ENCODE measurements around the gene PSMB2.

The PSMB2 gene

GRCh38 chr1:35572296-35572695 is 69.0 kb downstream of the PSMB2 start:
- DNase-seq (ENCODE audit: low spot score): peak; percentile 55

- peak; percentile 3 for DNase-seq (ENCODE audit: low spot score)
These were observed 70.1 kb downstream of the PSMB2 start for GRCh38 chr1:35571263-35571662.

- DNase-seq (ENCODE audit: low spot score): no peak
These were observed 70.7 kb downstream of the PSMB2 start for GRCh38 chr1:35570589-35571137.

DNA sequence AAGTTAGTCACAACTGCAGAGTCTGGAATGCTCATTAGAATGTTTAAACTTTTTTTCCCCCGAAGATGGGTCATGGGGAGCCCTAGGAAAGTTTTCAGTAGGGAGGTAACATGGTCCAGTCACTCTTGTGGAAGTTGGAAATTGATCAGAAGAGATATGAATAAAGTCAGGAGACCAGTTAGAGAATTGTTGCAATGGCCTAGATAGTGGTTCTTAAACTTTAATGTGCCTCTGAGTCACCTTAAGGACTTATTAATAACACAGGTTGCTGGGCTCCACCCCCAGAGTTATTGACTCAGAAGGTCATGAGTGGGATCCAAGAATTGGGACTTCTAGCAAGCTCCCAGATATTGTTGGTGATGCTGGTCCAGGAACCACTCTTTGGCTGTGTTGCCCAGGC is 71.4 kb downstream of the PSMB2 start:
- DNase-seq (ENCODE audit: low spot score): peak; percentile 51

GRCh38 chr1:35568975-35569395 is 72.3 kb downstream of the PSMB2 start:
- peak; percentile 90 for DNase-seq (ENCODE audit: low spot score)

GRCh38 chr1:35567947-35568558 is 73.3 kb downstream of the PSMB2 start:
- no peak for DNase-seq (ENCODE audit: low spot score)

DNA sequence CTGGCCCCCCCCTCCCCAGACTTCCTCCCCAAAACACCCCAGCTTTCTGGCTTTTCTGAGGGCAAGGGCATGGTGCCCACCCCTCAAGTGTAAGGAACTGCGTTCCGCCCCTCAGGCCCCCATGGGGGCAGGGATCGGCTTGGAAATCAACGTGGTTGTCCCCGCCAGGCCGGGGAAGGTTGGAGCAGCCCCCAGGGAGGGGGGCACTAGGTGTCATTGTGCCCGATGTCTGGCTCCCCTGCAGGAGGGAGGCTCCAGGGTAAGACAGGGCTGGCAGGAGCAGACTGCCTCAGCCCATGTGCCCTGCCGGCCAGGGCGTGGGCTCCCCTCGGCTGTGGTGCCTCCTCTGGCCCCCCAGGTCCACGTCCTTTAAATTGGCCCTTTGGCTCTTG is 75.6 kb downstream of the PSMB2 start:
- DNase-seq (ENCODE audit: low spot score): no peak

- DNase-seq (ENCODE audit: low spot score): no peak
These were observed 76.2 kb downstream of the PSMB2 start for GRCh38 chr1:35564884-35565741.

DNA sequence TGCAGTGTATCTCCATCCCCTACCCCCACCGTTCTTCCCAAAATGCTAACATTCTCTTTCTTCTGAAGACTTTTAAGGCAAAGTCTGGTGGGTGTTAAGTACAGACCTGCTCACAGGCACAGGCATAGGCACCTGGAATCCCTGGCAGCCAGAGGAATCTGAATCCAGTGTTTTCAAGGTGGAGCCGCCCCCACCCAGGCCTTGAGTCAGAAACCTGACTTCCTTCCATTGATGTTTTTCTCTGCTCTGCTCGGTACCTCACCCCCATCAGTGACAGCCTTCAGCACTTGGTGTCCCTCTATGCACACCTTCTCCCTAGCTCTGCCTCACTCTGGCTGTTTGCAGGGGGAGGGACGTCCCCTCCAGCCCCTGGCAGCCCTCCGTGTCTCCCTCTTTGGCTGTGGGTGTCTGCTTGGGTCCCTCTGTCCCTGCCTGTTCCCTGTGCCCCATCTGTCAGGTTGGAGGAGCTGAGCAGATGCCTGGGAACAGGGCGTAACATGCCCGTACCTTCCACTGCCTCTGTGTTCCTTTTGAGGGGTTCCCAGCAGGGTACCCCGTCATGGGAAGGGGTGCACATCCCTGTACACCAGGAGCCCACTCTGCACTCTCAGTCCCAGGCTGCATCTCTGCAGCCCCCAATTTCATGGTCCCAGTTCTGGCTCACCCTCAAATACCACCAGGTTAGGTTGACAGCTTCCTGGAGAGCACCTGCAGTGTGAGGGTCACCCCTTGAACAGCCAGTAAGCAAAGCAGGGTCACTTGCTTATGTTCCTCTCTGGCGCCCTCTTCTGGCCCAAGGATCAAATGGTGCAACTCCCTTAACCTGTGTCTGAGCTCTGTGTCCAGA is 77.1 kb downstream of the PSMB2 start:
- peak; percentile 86 for DNase-seq (ENCODE audit: low spot score)

- DNase-seq (ENCODE audit: low spot score): no peak
These were observed 78.2 kb downstream of the PSMB2 start for GRCh38 chr1:35563166-35563565.

DNA sequence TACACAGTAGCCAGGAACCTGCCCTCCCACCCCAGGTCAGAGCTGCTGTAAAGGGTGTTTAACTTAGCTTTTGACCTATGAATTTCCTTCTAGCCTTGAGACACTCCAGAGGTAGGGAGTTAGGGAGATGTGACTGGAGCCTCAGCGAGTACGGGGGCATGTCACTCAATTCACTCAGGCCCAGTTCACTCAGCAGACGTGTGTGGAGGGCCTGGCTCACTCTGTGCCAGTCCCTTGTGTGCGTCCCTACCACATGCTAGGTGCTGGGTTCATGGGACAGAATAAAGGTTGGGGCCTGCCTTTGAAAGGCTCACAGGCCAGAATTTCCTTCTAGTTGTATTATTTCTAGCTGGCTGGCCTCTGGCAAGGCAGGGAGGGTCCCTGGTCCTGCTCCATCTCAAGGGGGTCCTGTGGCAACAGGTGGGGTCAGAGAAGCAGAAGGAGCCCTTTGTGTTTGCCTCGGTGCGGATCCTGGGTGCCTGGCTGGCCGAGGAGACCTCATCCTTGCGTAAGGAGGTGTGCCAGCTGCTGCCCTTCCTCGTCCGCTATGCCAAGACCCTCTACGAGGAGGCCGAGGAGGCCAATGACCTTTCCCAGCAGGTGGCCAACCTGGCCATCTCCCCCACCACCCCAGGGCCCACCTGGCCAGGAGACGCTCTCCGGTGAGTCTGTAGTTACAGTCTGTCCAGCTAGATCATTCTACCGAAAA is 79.2 kb downstream of the PSMB2 start:
- no peak for DNase-seq (ENCODE audit: low spot score)

DNA sequence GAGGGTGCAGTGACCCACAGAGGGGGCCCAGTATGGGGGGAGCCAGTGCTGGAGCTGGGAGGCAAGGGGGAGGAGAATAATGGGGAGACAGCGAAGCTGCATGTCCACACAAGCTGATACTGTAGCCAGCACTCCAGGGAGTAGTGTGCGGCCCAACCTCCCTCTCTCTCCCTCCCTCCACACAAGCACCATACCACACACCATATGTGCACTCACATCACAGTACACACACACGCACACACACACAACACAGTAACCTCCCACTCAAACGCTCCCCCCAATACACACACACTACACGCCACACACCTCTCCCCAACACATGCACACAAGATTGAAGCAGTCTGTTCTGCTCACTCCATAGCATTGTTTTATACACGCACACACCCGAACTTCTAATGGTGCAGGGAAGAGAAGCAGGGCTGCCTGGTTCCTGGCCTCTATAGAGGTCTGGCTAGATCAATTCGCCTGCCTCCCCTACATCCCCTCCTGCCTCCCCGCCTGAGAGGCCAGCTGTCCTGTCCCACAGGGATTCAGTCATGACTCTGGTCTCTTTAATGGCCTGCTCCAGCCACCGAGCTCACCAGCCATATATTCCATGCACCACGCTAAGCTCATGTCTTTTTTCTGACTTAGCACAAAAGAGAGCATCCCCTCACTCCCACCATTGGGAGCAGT is 79.9 kb downstream of the PSMB2 start:
- DNase-seq (ENCODE audit: low spot score): no peak

DNA sequence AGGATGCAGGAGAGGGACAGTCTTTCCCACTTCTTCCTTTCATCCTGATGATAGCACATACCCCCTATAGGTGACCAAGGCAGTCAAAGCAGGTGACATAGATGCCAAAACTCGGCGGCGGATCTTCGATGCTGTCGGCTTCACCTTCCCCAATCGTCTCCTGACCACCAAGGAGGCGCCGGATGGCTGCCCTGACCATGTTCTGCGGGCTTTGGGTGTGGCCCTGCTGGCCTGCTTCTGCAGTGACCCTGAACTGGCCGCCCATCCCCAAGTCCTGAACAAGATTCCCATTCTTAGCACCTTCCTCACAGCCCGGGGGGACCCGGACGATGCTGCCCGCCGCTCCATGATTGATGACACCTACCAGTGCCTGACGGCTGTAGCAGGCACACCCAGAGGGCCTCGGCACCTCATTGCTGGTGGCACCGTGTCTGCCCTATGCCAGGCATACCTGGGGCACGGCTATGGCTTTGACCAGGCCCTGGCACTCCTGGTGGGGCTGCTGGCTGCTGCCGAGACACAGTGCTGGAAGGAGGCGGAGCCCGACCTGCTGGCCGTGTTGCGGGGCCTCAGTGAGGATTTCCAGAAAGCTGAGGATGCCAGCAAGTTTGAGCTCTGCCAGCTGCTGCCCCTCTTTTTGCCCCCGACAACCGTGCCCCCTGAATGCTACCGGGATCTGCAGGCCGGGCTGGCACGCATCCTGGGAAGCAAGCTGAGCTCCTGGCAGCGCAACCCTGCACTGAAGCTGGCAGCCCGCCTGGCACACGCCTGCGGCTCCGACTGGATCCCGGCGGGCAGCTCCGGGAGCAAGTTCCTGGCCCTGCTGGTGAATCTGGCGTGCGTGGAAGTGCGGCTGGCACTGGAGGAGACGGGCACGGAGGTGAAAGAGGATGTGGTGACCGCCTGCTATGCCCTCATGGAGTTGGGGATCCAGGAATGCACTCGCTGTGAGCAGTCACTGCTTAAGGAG is 80.8 kb downstream of the PSMB2 start:
- peak; percentile 13 for DNase-seq (ENCODE audit: low spot score)

DNA sequence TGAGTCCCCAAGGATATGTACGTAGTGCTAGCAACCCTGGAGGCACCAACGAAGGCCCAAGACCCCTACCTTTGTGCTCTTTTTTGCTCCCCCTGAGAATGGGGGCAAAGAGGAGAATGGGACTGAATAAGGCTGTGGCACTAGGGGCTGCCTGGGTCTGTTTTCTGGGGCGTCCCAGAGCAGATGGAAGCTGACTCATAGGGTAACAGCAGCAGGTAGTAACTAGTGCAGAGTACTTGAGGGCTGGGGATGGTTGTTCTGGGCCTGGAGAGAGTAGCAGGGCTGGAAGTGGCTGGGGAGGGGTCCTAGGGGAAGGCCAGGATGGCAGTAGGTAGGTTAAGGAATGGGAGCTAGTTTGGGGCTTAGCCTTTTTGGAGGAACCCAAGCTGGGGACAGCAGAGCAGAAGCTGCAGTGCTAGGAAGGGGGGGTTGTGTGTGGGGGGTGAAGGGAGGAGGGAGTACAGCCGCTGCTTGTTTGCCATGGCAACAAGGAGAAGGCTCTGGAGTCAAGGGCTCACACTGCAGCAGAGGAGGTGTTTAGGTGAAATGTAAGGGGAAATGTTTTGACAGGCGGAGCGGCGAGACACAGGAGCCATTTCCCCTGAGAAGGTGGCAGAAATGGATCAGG is 81.9 kb downstream of the PSMB2 start:
- DNase-seq (ENCODE audit: low spot score): peak; percentile 26

GRCh38 chr1:35558374-35559316 is 82.7 kb downstream of the PSMB2 start:
- peak; percentile 42 for DNase-seq (ENCODE audit: low spot score)

GRCh38 chr1:35557611-35558373 is 83.5 kb downstream of the PSMB2 start, which contains the start of gene NCDN:
Gene NCDN (plus strand): TSS chr1:35557799. CDS start chr1:35558191, 392 bp downstream.
- DNase-seq (ENCODE audit: low spot score): peak; percentile 98

GRCh38 chr1:35557118-35557610 is 84.2 kb downstream of the PSMB2 start, which contains the start of gene KIAA0319L:
Gene KIAA0319L (minus strand): TSS chr1:35557403. CDS start chr1:35554491, 2,912 bp downstream.
- DNase-seq (ENCODE audit: low spot score): peak; percentile 92

All from AG08396 (cell line).